GM12878 (cell line): Measurements from ENCODE around the gene BPTF. TPM values are rescaled to one million over a fixed set of nuclear protein-coding genes. Genes with fewer than 3 reads are reported as not detected.

Experiments used
- ATAC-seq: fragments of 200-7000 bp; cut with Tn5 transposase; 3 replicates; pipeline ENCODE4 v1.9.1; 2020; ENCODE audit warnings: mild to moderate bottlenecking, moderate library complexity
- BruUV-seq: library from RNA; stranded (reverse); fragments of 400-500 nt; replicated peaks from 2 replicates; lab custom pipeline; 2021; lab: Mats Ljungman, UMichigan
- CTCF ChIA-PET: fragments of 300-600 bp; sonication (Branson Sonifier 250); formaldehyde crosslinking; extraction: SDS; loops from one replicate; lab custom pipeline; 2021; ENCODE audit warnings: inconsistent platforms; lab: Yijun Ruan, JAX
- POLR2A ChIA-PET: fragments of 350-600 bp; formaldehyde crosslinking; extraction: SDS; loops from one replicate; lab custom pipeline; 2021; ENCODE audit warnings: inconsistent platforms; lab: Charles Lee
- RAD21 ChIA-PET: fragments of 300-600 bp; sonication (Branson Sonifier 250); formaldehyde crosslinking; loops from one replicate; lab custom pipeline; 2023; ENCODE audit warnings: antibody characterized with exemption; ENCODE audit not compliant: unreplicated experiment; lab: Charles Lee
- SMC1A ChIA-PET: fragments of 300-600 bp; sonication (Branson Sonifier 250); formaldehyde crosslinking; loops from one replicate; lab custom pipeline; 2023; ENCODE audit not compliant: unreplicated experiment, uncharacterized antibody; lab: Charles Lee
- DNase-seq: peaks from one replicate; pipeline ENCODE4 v3.0.0-alpha.2; 2011; ENCODE audit warnings: low read depth, low spot score
- FAIRE-seq: peaks from 3 replicates; lab custom pipeline; 2011; peaks lifted over from hg19 to GRCh38; lab: Jason Lieb, UNC
- H2AFZ ChIP-seq: 2 replicates; pipeline ENCODE4 v1.6.0; 2011; ENCODE audit warnings: low read depth, low read length, control low read depth; ENCODE audit not compliant: control insufficient read depth
- H3K27ac ChIP-seq: 2 replicates; pipeline ENCODE4 v1.5.1; 2011; ENCODE audit warnings: control low read depth; ENCODE audit not compliant: control insufficient read depth, insufficient read depth
- H3K27me3 ChIP-seq, 2 experiments: replicated peaks in 1 of 2; 2 replicates each; pipeline versions ENCODE4 v1.6.0 to v1.6.1; 2011; ENCODE audit warnings: low read length in 1 of 2; ENCODE audit not compliant: control insufficient read depth in 2 of 2, insufficient read depth in 2 of 2
- H3K36me3 ChIP-seq, 2 experiments: 2 replicates each; pipeline ENCODE4 v1.5.1; 2011; ENCODE audit warnings: low read length in 1 of 2; ENCODE audit not compliant: control insufficient read depth in 2 of 2, insufficient read depth in 2 of 2
- H3K4me1 ChIP-seq: 2 replicates; pipeline ENCODE4 v1.6.1; 2011; ENCODE audit warnings: mild to moderate bottlenecking, low read length, moderate library complexity, mixed read lengths; ENCODE audit not compliant: control insufficient read depth, insufficient read depth
- H3K4me2 ChIP-seq: 2 replicates; pipeline ENCODE4 v1.6.0; 2011; ENCODE audit warnings: control low read depth; ENCODE audit not compliant: control insufficient read depth, insufficient read depth
- H3K4me3 ChIP-seq: fragments of 200-600 bp; sonication (generic); 2 replicates; pipeline ENCODE4 v1.5.1; 2016
- H3K79me2 ChIP-seq: 2 replicates; pipeline ENCODE4 v1.6.0; 2011; ENCODE audit warnings: low read length; ENCODE audit not compliant: control insufficient read depth, insufficient read depth
- H3K9ac ChIP-seq: 2 replicates; pipeline ENCODE4 v1.8.0; 2011; ENCODE audit warnings: low read length, control low read depth, mixed read lengths; ENCODE audit not compliant: control insufficient read depth, insufficient read depth
- H3K9me3 ChIP-seq: replicated peaks from 3 replicates; pipeline ENCODE4 v1.5.1; 2011; ENCODE audit warnings: mild to moderate bottlenecking, low read length; ENCODE audit not compliant: control insufficient read depth, insufficient read depth
- H4K20me1 ChIP-seq: 2 replicates; pipeline ENCODE4 v1.6.0; 2011; ENCODE audit not compliant: control insufficient read depth, insufficient read depth
- CBFB ChIP-seq: IDR thresholded peaks from 2 replicates; pipeline ENCODE4 v1.6.1; 2016; ENCODE audit warnings: antibody characterized with exemption, low read depth
- CBX3 ChIP-seq: fragments of 200-600 bp; sonication (generic); IDR thresholded peaks from 2 replicates; pipeline ENCODE4 v1.6.1; 2016; ENCODE audit warnings: low read depth, borderline replicate concordance
- HDAC2 ChIP-seq: fragments of 200-600 bp; sonication (generic); IDR thresholded peaks from 2 replicates; pipeline ENCODE4 v1.6.1; 2017
- IRF3 ChIP-seq: fragments of 450-650 bp; IDR thresholded peaks from 2 replicates; pipeline ENCODE4 v1.6.1; 2014; ENCODE audit warnings: mild to moderate bottlenecking
- NFXL1 ChIP-seq: fragments of 450-650 bp; IDR thresholded peaks from 2 replicates; pipeline ENCODE4 v1.6.1; 2017; ENCODE audit warnings: antibody characterized with exemption, mild to moderate bottlenecking, borderline replicate concordance
- POU2F2 ChIP-seq: IDR thresholded peaks from 3 replicates; pipeline ENCODE4 v1.6.1; 2011; ENCODE audit warnings: low read depth, mild to moderate bottlenecking, low read length, borderline replicate concordance
- SMARCA5 ChIP-seq: fragments of 450-650 bp; IDR thresholded peaks from 2 replicates; pipeline ENCODE4 v1.6.1; 2017; ENCODE audit warnings: mild to moderate bottlenecking
- SPI1 ChIP-seq: IDR thresholded peaks from 2 replicates; pipeline ENCODE4 v1.6.1; 2011; ENCODE audit warnings: low read depth, mild to moderate bottlenecking, low read length, moderate library complexity, borderline replicate concordance; ENCODE audit not compliant: insufficient read depth
- ZBED1 ChIP-seq: IDR thresholded peaks from 2 replicates; pipeline ENCODE4 v1.6.1; 2016; ENCODE audit warnings: borderline replicate concordance
- ZNF592 ChIP-seq: fragments of 450-650 bp; IDR thresholded peaks from 2 replicates; pipeline ENCODE4 v1.6.1; 2017; ENCODE audit warnings: mild to moderate bottlenecking, moderate library complexity
- WGBS: methylation state at CpG from one replicate; pipeline ENCODE4 v1.1.6; 2016; ENCODE audit warnings: low lambda C conversion rate; ENCODE audit not compliant: insufficient replicate concordance, insufficient coverage; ENCODE audit errors: missing lambda C conversion rate; 5-methylcytosine and 5-hydroxymethylcytosine counted together
- in situ Hi-C: fragments of 300-500 bp; cut with MboI; formaldehyde crosslinking; loops from 9 replicates; pipeline ENCODE4 v1.14.3; 2018; ENCODE audit warnings: mixed read lengths
- intact Hi-C: fragments of 100-400 bp; cut with micrococcal nuclease; formaldehyde crosslinking; loops from one replicate; pipeline ENCODE4 v1.14.2; 2022; ENCODE audit not compliant: unreplicated experiment
- polyA plus RNA-seq, 11 experiments: library from polyadenylated mRNA; depleted of rRNA in 4 of 11; unstranded in 6 of 11; stranded (reverse) in 5 of 11; fragments of >200 nt; fragmentation: Nextera tagmentation in 4 of 11; fragmentation: Illumina TruSeq in 1 of 11; extraction: Ambion mirVana in 4 of 11; extraction: Trizol in 1 of 11; gene quantifications; 1 replicate in 1 of 11; 2 replicates in 10 of 11; pipeline versions ENCODE4 v1.2.1 to v1.2.3, GENCODE V29; 2011 to 2016; ENCODE audit warnings: inconsistent platforms in 2 of 11, missing spikeins in 2 of 11, low read depth in 1 of 11
- total RNA-seq, 4 experiments: library from RNA; depleted of rRNA in 3 of 4; stranded (reverse); fragments of >200 nt in 3 of 4; fragmentation: Illumina TruSeq in 1 of 4; extraction: Trizol in 1 of 4; gene quantifications; 2 replicates each; pipeline versions ENCODE4 v1.2.1 to v1.2.3, GENCODE V29; 2013 to 2021
- TF ChIP-seq, protein P1 (sequence below): fragments of 450-650 bp; IDR thresholded peaks from 2 replicates; pipeline ENCODE4 v1.6.1; 2016; ENCODE audit warnings: mild to moderate bottlenecking
- TF ChIP-seq, protein P2 (sequence below): IDR thresholded peaks from 2 replicates; pipeline ENCODE4 v1.6.1; 2011; ENCODE audit warnings: borderline replicate concordance, low read depth, mild to moderate bottlenecking, moderate library complexity, mixed read lengths, low read length; ENCODE audit not compliant: insufficient read depth; ENCODE audit errors: extremely low read length

Gene BPTF
- total and polyA plus RNA-seq, 10 of the 15 experiments (the other 5 are each of a cell fraction or from before 2014, with no cell fraction given), result 19.4 to 78.3 (median 44.8) TPM

DNA sequence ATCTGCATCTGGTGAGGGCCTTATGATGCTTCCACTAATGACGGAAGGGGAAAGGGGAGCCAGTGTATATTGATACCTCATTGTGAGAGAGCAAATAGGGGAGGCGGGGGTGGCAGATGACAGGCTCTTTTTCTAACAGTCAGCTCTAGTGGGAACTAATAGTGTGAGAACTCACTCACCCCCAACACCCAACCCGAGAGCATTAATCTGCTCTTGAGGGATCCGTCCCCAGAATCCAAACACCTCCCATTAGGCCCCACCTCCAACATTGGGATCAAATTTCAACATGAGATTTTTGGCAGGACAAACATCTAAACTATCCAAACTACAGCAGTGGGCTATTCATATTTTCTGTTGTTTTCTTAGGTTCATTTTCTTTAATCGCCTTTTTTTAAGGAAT lies 54.4 kb downstream of the BPTF start (continued):
- TF ChIP-seq SPI1 (no peak), SMARCA5 (no peak), CBX3 (no peak), NFXL1 (no peak), POU2F2 (no peak), IRF3 (no peak)

- ATAC-seq, result no peak
- Histone ChIP-seq H3K4me2 (no peak overlapping the region), H3K9me3 (no peaks in the 10 kb centered on the region), H2AFZ (no peak overlapping the region), H3K79me2 (no peaks in the 10 kb centered on the region), H3K4me1 (no peaks in the 10 kb centered on the region), H3K9ac (no peak overlapping the region), H3K36me3 (peaks cover 1 to 22% of the 10 kb centered on the region in 2 experiments), H4K20me1 (no peaks in the 10 kb centered on the region), H3K4me3 (no peak overlapping the region), H3K27ac (no peak overlapping the region), H3K27me3 (no peaks in the 10 kb centered on the region)
- in situ Hi-C loops (no loop called here), intact Hi-C loops (no loop called here)
- FAIRE-seq, result no peak
- ChIA-PET RAD21 (interaction anchor here (1.2 kb wide), 1 partner anchor 82 kb away, joined by 3 read pairs; no protein-coding TSS in a partner anchor), CTCF (no interaction called here), POLR2A (no interaction called here), SMC1A (no interaction called here)
- DNase-seq, result no peak
- TF ChIP-seq, protein P1, sequence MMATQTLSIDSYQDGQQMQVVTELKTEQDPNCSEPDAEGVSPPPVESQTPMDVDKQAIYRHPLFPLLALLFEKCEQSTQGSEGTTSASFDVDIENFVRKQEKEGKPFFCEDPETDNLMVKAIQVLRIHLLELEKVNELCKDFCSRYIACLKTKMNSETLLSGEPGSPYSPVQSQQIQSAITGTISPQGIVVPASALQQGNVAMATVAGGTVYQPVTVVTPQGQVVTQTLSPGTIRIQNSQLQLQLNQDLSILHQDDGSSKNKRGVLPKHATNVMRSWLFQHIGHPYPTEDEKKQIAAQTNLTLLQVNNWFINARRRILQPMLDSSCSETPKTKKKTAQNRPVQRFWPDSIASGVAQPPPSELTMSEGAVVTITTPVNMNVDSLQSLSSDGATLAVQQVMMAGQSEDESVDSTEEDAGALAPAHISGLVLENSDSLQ, result no peak
- TF ChIP-seq HDAC2 (no peak), ZNF592 (no peak), CBFB (no peak), ZBED1 (no peak)
- TF ChIP-seq, protein P2, sequence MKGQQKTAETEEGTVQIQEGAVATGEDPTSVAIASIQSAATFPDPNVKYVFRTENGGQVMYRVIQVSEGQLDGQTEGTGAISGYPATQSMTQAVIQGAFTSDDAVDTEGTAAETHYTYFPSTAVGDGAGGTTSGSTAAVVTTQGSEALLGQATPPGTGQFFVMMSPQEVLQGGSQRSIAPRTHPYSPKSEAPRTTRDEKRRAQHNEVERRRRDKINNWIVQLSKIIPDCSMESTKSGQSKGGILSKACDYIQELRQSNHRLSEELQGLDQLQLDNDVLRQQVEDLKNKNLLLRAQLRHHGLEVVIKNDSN, result no peak
- no TSS peak for BruUV-seq
- WGBS, result 95% methylated on average over 1 of the region's 1 CpG
These were observed 55.8 kb downstream of the BPTF start for GRCh38 chr17:67881083-67881482.
